Measurements from ENCODE around the gene GIGYF2.
A peak's percentile ranks its signal among the peaks of the same experiment; 100 is the strongest.
"Not testable (repeated sequence)": the region's sequence is repeated elsewhere in the genome, so short reads cannot be mapped to it uniquely, and the experiment has no call there.

The GIGYF2 gene, protein sequence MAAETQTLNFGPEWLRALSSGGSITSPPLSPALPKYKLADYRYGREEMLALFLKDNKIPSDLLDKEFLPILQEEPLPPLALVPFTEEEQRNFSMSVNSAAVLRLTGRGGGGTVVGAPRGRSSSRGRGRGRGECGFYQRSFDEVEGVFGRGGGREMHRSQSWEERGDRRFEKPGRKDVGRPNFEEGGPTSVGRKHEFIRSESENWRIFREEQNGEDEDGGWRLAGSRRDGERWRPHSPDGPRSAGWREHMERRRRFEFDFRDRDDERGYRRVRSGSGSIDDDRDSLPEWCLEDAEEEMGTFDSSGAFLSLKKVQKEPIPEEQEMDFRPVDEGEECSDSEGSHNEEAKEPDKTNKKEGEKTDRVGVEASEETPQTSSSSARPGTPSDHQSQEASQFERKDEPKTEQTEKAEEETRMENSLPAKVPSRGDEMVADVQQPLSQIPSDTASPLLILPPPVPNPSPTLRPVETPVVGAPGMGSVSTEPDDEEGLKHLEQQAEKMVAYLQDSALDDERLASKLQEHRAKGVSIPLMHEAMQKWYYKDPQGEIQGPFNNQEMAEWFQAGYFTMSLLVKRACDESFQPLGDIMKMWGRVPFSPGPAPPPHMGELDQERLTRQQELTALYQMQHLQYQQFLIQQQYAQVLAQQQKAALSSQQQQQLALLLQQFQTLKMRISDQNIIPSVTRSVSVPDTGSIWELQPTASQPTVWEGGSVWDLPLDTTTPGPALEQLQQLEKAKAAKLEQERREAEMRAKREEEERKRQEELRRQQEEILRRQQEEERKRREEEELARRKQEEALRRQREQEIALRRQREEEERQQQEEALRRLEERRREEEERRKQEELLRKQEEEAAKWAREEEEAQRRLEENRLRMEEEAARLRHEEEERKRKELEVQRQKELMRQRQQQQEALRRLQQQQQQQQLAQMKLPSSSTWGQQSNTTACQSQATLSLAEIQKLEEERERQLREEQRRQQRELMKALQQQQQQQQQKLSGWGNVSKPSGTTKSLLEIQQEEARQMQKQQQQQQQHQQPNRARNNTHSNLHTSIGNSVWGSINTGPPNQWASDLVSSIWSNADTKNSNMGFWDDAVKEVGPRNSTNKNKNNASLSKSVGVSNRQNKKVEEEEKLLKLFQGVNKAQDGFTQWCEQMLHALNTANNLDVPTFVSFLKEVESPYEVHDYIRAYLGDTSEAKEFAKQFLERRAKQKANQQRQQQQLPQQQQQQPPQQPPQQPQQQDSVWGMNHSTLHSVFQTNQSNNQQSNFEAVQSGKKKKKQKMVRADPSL (N-terminal part only)

DNA sequence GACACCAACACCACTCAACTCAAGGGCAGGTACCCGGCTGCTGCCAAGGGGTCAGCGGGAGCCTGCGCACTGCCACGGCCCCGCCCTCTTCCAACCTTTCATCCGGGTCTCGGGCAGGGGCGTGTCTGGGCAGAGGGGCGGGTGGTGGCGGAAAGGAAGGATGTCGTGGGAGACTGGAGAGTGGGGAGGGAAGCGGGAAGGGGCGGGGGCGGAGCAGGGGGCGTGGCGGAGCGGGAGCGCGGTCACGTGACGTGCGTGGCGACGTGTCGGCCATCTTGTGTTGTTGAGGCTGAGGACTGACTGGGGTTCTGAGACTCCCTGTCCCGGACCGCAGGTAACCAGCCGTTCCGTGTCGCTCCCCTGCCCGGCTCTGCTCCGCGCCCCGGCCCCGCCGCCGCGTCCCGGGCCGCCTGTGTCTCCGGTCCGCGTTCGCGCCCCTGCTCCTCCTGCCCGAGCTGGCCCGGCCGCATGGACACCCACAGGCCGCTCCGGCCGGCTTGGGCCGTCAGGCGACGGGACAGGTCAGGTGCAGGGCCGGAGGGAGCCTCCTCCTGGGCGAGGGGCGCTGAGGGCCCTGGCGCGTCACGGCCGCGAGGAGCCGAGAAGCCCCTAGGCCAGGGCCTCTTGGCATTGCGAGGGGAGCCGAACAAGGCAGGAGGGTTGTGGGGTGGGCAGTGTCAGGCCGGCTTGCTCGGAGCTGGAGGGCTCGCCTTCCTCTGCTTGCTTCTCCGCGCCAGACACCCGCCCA, at the start of gene GIGYF2:
TSS of gene GIGYF2 (plus strand) at position 273 of the 748 bp plus-strand sequence. CDS start 37,867 bp downstream, outside the sequence.
- DNase-seq, result peak; percentile 95

DNA sequence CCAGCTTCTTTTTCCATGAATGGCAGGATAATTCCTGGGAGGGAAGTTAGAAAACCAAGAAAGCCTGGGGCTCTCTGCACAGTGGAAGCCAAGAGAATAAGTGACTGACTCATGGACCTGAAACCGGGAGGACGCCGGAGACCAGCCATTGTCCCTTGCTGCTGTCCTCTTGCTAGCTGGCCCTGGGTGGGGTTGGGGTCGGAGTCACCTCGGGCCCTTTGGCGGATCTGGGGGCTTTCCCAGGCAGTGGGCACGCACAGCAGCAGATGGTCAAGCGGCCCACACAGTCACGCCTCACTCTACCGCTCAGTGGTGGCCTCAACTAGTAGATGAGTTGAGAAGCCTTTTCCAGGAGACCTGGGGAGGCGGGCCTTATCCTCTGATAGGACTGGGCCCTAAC, 48.1 kb upstream of the GIGYF2 start:
- no peak for DNase-seq

DNA sequence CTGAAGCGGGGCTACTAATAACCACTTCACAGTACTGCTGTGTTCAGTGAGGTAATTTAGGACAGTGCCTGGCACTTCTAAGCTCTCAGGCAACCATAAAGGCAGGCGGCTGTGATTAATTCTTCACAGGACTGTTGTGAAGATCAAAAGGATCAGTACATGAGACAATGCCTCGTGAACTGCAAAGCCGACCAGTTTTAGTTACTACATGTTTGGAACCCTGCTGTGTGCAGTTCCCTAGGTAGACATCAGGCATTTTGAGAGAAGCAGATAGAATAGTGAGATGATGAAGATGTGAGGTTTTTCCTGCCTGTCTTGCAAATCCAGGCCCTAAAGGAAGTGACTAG, 44.7 kb upstream of the GIGYF2 start:
- no peak for DNase-seq

DNA sequence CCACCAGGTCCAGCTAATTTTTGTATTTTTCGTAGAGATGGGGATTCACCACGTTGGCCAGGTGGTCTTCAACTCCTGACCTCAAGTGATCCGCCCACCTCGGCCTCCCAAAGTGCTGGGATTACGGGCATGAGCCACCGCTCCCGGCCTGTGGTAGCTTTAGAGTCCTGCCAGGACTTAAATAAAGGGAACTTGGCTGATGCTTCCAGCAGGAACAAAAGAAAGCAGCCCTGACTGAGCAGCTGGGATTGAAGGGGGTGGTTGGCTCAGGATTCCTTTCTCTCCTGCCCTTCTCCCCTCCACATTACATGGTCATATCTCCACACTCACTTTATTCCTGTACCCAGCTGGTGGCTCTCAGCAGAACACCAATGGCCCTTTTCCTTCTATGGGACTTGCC, 43.7 kb upstream of the GIGYF2 start:
- DNase-seq, result no peak

DNA sequence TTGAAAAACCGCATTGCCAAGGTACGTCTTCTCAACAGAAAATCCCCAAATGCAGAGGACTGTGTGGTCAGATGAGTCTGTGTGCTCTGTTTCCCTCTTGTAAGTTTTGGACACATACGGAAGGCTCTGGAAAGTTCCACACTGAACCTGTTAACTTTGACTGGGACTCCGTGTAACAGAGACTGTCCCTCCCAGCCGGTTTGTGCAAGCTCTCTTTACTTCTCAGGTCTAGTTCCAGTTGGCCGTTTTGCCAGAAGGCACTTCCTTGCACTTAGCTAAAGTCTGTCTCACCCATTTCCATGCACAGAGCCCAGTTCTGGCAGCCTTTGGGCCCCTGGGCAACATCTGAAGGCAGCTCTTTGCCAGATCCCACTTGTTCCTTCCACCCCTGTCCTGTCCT, 41.7 kb upstream of the GIGYF2 start:
- DNase-seq, result no peak

DNA sequence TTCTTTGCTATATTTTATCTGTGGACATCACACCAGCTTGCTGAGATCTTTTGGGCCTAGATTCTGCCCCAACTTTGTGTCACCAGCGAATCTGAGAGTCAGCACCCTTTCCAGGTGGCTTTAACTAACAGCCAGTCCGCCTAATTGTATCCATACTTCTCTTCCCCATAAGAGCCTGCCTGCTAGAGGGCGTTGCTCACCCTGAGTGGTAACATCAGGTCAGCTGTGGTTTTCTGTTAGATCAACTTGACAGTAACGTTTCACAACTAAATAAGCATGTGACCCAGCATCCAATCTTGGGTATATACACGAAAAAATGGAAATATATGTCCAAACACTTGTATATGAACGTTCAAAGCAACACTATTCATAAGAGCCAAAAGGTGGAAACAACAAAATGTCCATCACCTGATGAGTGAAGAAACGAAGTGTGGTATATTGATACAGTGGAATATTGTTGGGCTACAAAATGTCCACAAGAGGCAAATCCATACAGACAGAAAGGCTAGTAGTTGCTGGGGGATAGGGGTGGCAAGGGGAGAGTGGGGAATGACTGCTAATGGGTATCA, 38.8 kb upstream of the GIGYF2 start:
- DNase-seq, result no peak

DNA sequence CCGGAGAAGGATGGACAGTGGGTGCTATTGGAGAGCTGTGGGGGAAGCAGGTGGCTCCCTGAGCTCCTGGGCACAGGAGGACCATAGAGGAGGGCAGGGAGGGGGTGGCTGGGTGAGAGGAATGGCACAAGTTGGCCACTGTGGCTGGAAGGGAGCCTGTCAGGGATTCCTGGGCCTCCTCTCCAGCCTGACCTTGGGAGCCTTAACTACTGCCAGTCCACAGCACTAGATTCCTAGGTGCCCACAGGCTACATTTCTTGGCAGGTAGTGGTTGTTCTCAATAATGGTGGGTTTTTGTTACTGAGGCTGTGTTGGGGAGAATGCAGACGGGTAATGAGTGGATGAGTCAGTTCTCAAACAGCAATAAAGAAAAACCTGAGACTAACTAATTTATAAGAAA, 37.8 kb upstream of the GIGYF2 start:
- no peak for DNase-seq

DNA sequence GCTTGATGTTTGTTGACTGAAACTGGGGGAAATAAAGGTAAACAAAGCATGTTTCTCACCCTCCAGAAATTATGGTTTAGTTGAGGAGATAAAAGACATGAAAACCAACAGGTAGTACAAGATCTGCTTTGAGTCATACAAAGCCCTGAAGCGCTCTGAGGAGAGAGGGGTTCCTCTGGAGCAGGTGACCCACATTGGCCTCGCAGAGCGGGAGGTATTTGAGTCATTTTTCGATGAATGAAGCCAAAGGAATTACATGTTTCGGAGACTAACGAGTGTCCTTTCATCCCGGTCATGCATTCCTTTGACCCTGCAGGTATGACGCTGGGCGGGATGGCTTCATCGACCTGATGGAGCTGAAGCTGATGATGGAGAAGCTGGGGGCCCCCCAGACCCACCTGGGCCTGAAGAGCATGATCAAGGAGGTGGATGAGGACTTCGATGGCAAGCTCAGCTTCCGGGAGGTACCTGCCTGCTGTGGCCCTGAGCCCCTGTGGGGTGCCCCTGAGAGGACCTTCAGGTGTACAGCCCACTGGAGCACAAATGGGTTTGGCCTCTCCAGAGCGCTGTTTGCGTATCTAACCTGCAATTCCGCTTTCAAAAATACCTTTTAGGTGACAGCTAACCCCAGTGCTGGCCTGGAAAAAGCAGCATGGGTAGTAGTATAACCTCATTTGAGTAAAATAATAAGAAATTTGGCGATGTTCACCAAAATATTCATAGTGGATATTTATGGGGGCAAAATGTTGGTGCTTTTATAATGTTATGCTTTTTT, 34.5 kb upstream of the GIGYF2 start:
- DNase-seq, result no peak

DNA sequence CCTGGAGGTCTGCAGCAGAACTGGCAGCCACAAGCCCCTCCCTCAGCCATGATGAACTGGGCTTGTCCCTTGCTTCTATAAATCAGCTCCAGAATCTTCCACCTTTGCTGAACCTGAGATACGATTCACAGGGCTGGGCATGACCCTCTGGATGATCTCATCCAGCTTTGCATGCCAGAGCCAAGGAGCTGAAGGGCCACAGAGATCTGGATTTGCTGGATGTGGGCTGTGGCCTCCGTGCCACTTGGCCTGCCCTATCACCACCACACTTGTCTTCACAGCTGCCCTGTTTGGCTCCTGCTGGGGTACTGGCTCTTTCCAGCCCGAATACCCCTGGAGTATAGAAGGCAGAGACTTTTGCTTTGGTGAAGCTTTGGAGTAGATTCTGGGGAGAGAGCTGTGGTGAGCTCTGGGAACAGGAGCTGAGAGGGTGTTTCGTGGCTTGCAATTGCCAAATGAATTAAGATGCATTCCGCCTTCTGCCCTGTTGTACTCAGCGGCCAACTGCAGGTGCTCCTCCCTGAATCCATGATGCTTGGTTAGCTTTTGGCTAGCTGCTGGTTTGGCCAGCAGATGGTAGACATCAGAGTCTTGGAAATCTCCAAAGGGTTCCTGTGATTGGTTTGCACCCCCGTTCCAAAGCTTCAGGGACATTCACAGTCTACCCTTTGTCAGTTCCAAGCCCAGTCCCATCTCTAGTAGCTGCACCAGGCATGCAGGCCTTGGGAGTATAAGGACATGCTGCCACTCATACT, 30.9 kb upstream of the GIGYF2 start:
- DNase-seq, result no peak

DNA sequence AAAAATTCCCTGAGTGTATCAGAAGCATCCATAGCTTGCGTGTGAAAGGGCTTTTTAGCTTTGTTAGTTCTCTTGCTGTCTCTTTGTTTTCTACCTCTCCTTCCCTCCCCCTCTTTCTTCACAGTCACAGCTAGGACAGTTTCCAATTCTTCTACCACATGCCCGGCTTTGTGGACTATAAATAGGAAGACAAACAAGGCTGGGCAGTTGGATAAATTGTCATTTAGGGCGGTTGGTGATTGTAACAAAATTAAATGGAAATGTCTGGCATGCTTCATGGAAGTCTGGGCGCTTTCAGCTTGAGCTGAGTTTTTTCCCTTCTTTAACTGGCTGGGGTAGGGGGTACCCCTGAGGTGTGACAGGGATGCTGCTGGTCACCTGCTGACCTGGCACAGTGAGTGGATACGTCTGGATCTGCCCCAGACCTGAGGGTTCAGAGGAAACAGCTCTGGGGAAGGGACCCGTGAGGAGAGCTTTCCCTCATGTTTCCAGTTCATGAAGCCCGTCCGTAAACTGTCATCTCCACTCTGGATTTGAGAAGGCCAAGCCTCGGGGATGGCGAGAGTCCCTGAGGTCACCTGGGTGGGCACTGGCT, 29.0 kb upstream of the GIGYF2 start:
- no peak for DNase-seq

DNA sequence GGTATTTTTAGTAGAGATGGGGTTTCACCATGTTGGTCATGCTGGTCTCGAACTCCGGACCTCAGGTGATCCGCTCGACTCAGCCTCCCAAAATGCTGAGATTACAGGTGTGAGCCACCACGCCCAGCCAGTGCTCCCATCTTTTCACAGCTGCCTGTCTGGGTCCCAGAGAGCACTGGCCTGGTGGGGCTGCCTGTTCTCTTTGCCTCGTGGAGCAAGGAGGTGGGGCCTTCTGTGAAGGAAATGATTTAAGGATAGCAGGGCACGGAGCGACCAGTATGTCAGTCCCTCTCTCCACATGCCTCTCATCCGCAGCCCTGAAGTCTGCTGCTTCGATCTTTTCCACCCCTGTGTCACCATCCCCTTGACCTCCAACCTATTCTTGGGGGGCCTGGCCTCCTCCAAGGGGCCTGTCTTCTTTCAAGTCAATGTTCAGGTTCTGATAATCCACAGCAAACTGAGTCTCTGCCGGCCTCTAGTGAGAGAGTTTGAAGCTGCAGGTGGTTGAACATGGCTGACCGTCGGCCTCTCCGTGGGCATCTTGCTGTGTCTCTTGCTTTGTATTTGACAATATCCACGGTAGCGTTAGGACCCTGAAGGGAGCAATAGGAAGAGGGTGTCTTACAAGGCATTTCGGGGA, 28.2 kb upstream of the GIGYF2 start:
- no peak for DNase-seq

DNA sequence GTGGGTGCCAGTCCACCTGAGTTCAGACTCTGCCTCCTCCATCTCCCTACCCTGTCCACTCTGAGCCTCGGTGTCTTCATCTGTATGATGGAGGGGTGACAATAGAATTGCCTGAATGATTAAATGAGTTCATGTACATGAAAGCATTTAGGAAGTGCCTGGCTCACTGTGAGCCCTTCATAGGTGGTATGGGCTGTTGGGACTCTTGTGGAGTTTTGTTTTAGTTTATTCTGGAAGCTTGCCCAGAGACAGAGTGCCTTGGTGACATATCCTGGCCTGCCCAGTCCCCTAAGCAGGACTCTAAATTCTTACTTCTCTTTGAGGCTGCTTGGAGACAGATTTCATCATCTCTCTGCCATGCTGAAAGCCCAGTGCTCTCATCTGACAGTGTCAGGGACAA, 24.5 kb upstream of the GIGYF2 start:
- no peak for DNase-seq

DNA sequence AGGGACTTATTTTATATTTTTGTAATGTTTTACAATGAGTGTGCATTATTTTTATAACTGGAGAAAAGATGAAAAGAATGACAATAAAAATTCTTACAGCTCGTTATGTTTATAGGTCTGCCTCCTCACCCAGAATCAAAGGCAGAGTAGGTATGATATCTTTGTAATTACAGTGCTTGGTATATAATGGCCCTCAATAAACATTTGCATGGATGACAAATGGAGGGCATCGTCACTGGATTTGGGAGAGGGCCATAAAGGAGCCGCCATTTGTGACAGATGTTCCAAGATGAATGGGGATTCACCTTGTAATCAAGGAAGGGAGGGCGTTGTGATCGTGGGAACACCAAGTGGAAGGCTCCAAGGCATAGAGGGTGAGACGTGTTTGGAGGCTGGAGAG, 22.6 kb upstream of the GIGYF2 start:
- no peak for DNase-seq

DNA sequence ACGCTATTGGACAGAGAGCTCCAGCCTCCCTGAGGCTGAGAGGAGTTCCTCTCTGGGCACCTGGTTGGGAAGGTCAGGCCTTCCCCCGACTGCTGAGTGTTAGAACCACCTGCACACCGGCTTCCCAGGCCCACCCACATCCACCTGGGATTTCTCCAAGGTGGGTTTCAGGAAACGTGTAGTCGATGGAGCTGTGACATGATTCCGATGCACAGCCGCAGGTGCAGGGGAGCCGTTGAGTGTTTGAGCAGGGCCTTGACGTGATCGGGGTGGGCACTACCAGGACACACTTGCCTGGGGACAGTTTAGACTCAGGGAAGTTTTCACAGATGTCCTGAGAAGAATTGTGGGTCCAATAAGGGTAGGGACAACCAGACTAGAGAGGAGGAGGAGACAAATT, 21.8 kb upstream of the GIGYF2 start:
- DNase-seq, result no peak

DNA sequence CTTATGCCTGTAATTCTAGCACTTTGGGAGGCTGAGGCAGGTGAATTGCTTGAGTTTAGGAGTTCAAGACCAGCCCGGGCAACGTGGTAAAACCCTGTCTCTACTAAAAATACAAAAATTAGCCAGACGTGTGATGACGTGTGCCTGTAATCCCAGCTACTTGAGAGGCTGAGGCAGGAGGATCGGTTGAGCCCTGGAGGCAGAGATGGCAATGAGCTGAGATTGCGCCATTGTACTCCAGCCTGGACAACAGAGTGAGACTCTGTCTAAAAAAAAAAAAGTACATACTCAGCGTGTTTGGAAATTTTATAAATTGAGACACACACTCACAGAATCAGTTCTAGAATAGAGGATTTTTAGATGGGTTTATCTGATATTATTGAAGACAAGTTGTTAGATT, 17.1 kb upstream of the GIGYF2 start:
- DNase-seq, result no peak

DNA sequence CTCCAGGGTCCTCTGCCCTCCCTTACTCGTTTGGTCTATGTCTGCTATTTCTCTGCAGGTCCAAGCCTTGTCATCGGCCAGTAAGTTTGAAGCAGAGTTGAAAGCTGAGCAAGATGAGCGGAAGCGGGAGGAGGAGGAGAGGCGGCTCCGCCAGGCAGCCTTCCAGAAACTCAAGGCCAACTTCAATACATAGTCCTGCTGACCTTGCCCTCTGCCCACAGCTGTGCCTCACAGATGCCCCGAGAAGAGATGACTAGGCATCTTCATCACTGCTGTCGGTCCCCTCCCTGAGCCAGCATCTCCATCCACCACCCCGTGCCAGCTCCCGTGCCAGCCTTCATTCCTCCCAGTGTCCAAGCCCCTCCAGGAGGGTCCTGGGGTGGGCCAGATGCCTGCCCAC, 15.6 kb upstream of the GIGYF2 start:
- no peak for DNase-seq

DNA sequence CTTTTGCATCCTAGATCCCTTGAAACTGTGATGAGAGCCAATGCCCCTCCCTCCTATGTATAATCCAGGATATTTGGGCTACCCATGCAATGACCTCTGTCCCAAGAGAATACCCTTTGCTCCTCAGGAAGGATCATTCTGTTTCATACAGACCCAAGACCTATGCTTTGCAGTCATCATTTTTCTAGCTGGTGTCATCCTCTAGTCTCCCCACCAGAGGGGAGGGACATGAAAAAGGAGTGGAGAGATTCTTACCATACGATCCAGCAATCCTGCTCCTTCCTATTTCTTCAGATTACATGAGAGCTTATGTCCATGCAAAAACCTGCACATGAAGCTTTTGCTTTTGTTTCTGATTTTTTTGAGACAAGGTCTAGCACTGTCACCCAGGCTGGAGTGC, 13.8 kb upstream of the GIGYF2 start:
- DNase-seq, result no peak

DNA sequence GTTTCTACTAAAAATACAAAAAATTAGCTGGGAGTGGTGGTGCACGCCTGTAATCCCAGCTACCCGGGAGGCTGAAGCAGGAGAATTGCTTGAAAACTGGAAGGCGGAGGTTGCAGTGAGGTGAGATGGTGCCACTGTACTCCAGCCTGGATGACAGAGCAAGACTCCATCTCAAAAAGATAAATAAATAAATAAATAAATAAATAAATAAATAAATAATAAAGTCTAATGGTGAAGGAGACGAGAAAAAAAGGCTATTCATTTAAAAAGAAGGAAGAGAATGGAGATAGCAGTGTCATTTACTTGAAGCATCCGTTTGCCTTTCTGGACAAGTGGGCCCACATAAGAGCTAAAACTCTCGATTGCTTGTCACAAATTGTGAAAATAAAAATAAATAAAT, 11.7 kb upstream of the GIGYF2 start:
- not testable (repeated sequence) for DNase-seq

DNA sequence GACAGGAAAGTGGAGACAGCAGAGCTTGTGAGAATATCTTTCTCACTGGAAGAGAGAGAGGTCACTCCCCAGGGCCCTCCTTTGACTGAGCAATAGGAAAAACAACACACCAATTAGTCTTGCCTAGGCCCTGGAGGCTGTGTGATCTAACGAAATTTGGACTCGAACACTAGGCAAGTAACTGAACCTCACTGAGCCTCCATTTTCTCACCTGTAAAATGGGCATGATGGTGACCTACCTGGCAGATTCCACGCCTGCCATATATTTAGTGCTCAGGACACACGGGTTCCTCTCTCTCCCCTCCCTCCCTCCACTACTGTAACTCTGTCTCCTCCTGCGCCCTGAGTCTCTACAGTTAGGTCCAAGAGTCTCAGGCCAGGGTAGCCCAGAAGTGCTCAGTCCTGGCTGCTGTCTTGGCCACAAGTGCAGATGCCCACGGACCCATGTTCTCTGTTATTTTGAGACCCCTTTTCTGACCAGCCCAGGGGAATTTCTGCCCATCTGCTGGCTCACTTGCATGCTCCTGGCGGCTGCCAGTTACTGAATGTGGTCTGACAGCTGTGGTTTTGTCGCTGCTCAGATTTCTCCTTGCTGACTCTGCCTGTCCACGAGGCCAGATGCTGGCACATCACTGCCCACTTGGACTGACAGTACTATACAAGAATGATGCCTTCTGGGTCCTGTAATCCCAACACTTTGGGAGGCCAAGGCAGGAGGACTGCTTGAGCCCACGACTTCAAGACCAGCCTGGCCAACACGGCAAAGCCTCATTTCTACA, 9.6 kb upstream of the GIGYF2 start:
- DNase-seq, result no peak

All from kidney glomerular epithelial cell (primary cell).